Gastrocnemius medialis (tissue), 4 donors: ENCODE data around the gene ERBIN.
"Not testable (repeated sequence)": the region's sequence is repeated elsewhere in the genome, so short reads cannot be mapped to it uniquely, and the experiment has no call there.

Experiments
- POLR2A ChIP-seq, 2 donors: fragments of 450-650 bp; IDR thresholded peaks; one replicate each; pipeline ENCODE4 v1.6.1; 2017; ENCODE audit warnings: antibody characterized with exemption in 2 of 2, mild to moderate bottlenecking in 2 of 2, moderate library complexity in 2 of 2
- TF ChIP-seq, protein P1 (sequence below), 5 experiments: fragments of 450-650 bp in 3 of 5; fragments of 200-600 bp in 2 of 5; sonication (generic) in 2 of 5; IDR thresholded peaks in 4 of 5; conservative IDR thresholded peaks in 1 of 5; 1 replicate in 4 of 5; 2 replicates in 1 of 5; pipeline ENCODE4 v1.5.1; 2016 to 2019; ENCODE audit warnings: antibody characterized with exemption in 5 of 5, mild to moderate bottlenecking in 3 of 5, moderate library complexity in 3 of 5

DNA sequence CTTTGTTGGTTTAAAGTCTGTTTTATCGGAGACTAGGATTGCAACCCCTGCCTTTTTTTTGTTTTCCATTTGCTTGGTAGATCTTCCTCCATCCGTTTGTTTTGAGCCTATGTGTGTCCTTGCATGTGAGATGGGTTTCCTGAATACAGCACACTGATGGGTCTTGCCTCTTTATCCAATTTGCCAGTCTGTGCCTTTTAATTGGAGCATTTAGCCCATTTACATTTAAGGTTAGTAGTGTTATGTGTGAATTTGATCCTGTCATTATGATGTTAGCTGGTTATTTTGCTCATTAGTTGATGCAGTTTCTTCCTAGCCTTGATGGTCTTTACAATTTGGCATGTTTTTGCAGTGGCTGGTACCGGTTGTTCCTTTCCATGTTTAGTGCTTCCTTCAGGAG, 134.9 kb downstream of the ERBIN start:
- TF ChIP-seq, protein P1, sequence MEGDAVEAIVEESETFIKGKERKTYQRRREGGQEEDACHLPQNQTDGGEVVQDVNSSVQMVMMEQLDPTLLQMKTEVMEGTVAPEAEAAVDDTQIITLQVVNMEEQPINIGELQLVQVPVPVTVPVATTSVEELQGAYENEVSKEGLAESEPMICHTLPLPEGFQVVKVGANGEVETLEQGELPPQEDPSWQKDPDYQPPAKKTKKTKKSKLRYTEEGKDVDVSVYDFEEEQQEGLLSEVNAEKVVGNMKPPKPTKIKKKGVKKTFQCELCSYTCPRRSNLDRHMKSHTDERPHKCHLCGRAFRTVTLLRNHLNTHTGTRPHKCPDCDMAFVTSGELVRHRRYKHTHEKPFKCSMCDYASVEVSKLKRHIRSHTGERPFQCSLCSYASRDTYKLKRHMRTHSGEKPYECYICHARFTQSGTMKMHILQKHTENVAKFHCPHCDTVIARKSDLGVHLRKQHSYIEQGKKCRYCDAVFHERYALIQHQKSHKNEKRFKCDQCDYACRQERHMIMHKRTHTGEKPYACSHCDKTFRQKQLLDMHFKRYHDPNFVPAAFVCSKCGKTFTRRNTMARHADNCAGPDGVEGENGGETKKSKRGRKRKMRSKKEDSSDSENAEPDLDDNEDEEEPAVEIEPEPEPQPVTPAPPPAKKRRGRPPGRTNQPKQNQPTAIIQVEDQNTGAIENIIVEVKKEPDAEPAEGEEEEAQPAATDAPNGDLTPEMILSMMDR (IDR thresholded peaks at IDR 0.05 in 4 of 5, conservative IDR thresholded peaks at IDR 0.05 in 1 of 5) = not testable (repeated sequence)
- TF ChIP-seq POLR2A (IDR thresholded peaks at IDR 0.05) = not testable (repeated sequence)
